HG02973 (cell line): ENCODE data around the gene BBS4.
"Not testable (repeated sequence)": the region's sequence is repeated elsewhere in the genome, so short reads cannot be mapped to it uniquely, and the experiment has no call there.

Experiments used
- ATAC-seq: cut with Tn5 transposase; IDR thresholded peaks from one replicate; pipeline ENCODE4 v1.9.1; 2021; ENCODE audit warnings: moderate library complexity; ENCODE audit not compliant: unreplicated experiment

Gene BBS4

GRCh38 chr15:72690938-72691337 lies 4.9 kb downstream of the BBS4 start:
- ATAC-seq, result no peak

- no peak for ATAC-seq
Observed at GRCh38 chr15:72698938-72699337, 12.9 kb downstream of the BBS4 start.

- no peak for ATAC-seq
Observed at GRCh38 chr15:72700076-72700475, 14.1 kb downstream of the BBS4 start.

- ATAC-seq, result no peak
Observed at GRCh38 chr15:72706266-72706665, 20.3 kb downstream of the BBS4 start.

- ATAC-seq, result not testable (repeated sequence)
Observed at GRCh38 chr15:72708551-72709303, 22.7 kb downstream of the BBS4 start.

- ATAC-seq, result no peak
Observed at GRCh38 chr15:72722071-72722696, 36.2 kb downstream of the BBS4 start.

GRCh38 chr15:72724028-72724427 lies 38.0 kb downstream of the BBS4 start:
- no peak for ATAC-seq

GRCh38 chr15:72725446-72725845 lies 39.4 kb downstream of the BBS4 start:
- ATAC-seq, result no peak

GRCh38 chr15:72725851-72726250 lies 39.8 kb downstream of the BBS4 start:
- not testable (repeated sequence) for ATAC-seq

- no peak for ATAC-seq
Observed at GRCh38 chr15:72727154-72727553, 41.1 kb downstream of the BBS4 start.

- ATAC-seq, result not testable (repeated sequence)
Observed at GRCh38 chr15:72728249-72728648, 42.2 kb downstream of the BBS4 start.

GRCh38 chr15:72728821-72729220 lies 42.8 kb downstream of the BBS4 start:
- no peak for ATAC-seq

GRCh38 chr15:72732086-72732485 lies 46.1 kb downstream of the BBS4 start:
- ATAC-seq, result no peak

GRCh38 chr15:72732516-72732915 lies 46.5 kb downstream of the BBS4 start:
- no peak for ATAC-seq

GRCh38 chr15:72733941-72734738 lies 48.1 kb downstream of the BBS4 start:
- ATAC-seq, result no peak

GRCh38 chr15:72735111-72735510 lies 49.1 kb downstream of the BBS4 start:
- ATAC-seq, result no peak

GRCh38 chr15:72737061-72737460 lies 51.1 kb downstream of the BBS4 start:
- ATAC-seq, result no peak

- no peak for ATAC-seq
Observed at GRCh38 chr15:72737723-72738122, 51.7 kb downstream of the BBS4 start.

- ATAC-seq, result no peak
Observed at GRCh38 chr15:72740219-72740618, 54.2 kb downstream of the BBS4 start.

- no peak for ATAC-seq
Observed at GRCh38 chr15:72749700-72750099, 63.7 kb downstream of the BBS4 start.

GRCh38 chr15:72751751-72752455 lies 65.9 kb downstream of the BBS4 start:
- ATAC-seq, result no peak
